ENCODE results near the gene NRARP. TPM values are rescaled to one million over a fixed set of nuclear protein-coding genes. Genes with fewer than 3 reads are reported as not detected.

The NRARP gene
- total and polyA plus RNA-seq, 2 of the 8 experiments (the other 6 are each of a cell fraction or from before 2014, with no cell fraction given) = 32.5 to 37.2 TPM

GRCh38 chr9:137317021-137317717, 15.1 kb upstream of the NRARP start (continued):
- TF ChIP-seq CREB1 (IDR thresholded peaks at IDR 0.05) (no peak), HDAC2 (IDR thresholded peaks at IDR 0.05; ENCODE audit: borderline replicate concordance in 1 of 2, low read depth in 2 of 2, low read length in 2 of 2) (no peak), JUND (IDR thresholded peaks at IDR 0.05; ENCODE audit: low read length) (no peak), CTBP2 (IDR thresholded peaks at IDR 0.05; ENCODE audit: borderline replicate concordance, insufficient read depth, insufficient read length, low read length) (no peak)
- TF ChIP-seq, protein P1, sequence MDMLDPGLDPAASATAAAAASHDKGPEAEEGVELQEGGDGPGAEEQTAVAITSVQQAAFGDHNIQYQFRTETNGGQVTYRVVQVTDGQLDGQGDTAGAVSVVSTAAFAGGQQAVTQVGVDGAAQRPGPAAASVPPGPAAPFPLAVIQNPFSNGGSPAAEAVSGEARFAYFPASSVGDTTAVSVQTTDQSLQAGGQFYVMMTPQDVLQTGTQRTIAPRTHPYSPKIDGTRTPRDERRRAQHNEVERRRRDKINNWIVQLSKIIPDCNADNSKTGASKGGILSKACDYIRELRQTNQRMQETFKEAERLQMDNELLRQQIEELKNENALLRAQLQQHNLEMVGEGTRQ (IDR thresholded peaks at IDR 0.05; ENCODE audit: low read length) = no peak
